ENCODE data around the gene ACO2. TPM values are rescaled to one million over a fixed set of nuclear protein-coding genes. Genes with fewer than 3 reads are reported as not detected.
A peak's percentile ranks its signal among the peaks of the same experiment; 100 is the strongest.

Gene ACO2
- total RNA-seq, 1 donor from 2014 or later, result 153 TPM

DNA sequence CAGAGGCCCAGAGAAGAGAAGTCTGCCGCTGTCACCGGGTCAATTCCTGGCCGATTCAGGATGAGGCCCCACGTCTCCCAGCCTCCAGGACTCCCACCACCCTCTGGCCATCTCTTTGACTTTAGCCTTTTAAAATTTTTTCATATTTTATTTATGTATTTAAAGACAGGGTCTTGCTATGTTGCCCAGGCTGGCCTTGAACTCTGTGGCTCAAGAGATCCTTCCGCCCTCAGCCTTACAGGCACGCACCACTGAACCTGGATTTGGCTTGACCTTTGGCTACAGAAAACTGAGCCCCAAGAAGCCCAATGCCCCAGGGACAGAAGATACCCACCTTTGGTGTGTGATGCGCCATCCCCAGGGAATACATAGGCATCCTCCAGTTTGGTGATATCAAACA, 71.4 kb downstream of the ACO2 start:
- DNase-seq, result no peak
- POLR2A ChIA-PET, result no interaction called here
- intact Hi-C loops (cut with micrococcal nuclease), result loop anchor here (5.0 kb wide), 1 partner anchor 402 kb away; no protein-coding TSS in a partner anchor
- CTCF ChIA-PET, result interaction anchor here (1.0 kb wide), 1 partner anchor 22 kb away, joined by 3 read pairs; no protein-coding TSS in a partner anchor
- Mint-ChIP-seq H3K27ac (peak overlapping the region; percentile 18), H3K9me3 (no peaks in the 10 kb centered on the region), H3K4me1 (peaks cover 40% of the 10 kb centered on the region), H3K4me3 (no peak overlapping the region), H3K27me3 (no peaks in the 10 kb centered on the region), H3K36me3 (ENCODE audit: low read depth) (peaks cover 33% of the 10 kb centered on the region)
- ATAC-seq (ENCODE audit: low read depth), result no peak
- TF ChIP-seq CTCF (IDR thresholded peaks at IDR 0.05), result no peak

DNA sequence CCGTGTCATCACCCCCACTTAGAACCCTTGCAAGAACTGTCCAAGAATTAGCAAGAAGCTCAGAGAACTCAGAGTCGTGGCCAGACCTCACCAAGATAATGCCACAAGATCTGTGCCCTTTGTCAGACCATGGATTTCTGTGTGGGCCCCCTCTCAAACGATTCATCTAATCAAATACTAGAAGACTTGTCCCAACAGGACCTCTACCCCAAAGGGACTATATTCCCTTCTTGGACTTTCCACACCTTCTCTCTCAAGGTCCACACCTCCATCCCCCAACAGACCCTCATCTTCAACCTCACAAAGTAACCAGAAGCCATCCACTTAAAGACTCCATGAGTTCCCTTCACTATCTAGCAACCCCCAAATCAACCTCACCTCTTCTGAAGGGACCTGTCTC, 72.6 kb downstream of the ACO2 start:
- ChIA-PET POLR2A (interaction anchor here (0.6 kb wide), 1 partner anchor 330 kb away, joined by 5 read pairs; no protein-coding TSS in a partner anchor), CTCF (interaction anchor here (2.0 kb wide), 1 partner anchor 9 kb away, joined by 4 read pairs; no protein-coding TSS in a partner anchor)
- peak overlapping the region; percentile 20 for H3K27ac Mint-ChIP-seq
- no peaks in the 10 kb centered on the region for H3K9me3 Mint-ChIP-seq
- no peak for TF ChIP-seq CTCF (IDR thresholded peaks at IDR 0.05)
- ATAC-seq (ENCODE audit: low read depth) (no peak), DNase-seq (no peak)
- intact Hi-C loops (cut with micrococcal nuclease), result loop anchor here (5.0 kb wide), 1 partner anchor 401 kb away; no protein-coding TSS in a partner anchor
- peak overlapping the region; percentile 16 for H3K4me3 Mint-ChIP-seq
- peaks cover 43% of the 10 kb centered on the region for H3K4me1 Mint-ChIP-seq
- H3K36me3 Mint-ChIP-seq (ENCODE audit: low read depth), result peaks cover 33% of the 10 kb centered on the region
- H3K27me3 Mint-ChIP-seq, result no peaks in the 10 kb centered on the region

DNA sequence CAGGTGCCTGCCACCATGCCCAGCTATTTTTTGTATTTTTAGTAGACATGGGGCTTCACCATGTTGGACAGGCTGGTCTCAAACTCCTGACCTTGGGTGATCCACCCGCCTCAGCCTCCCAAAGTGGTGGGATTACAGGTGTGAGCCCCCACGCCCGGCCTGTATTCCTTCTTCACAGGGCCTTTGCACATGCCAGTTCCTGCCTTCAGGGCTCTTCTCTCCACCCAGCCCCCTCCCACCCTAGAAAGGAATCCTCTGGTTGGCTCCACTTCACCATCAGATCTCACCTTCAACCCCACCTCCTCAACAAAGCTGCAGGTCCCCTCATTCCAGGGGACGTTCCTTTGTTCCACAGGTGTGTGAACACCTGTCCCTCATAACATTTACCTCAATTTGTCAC, 73.3 kb downstream of the ACO2 start:
- Mint-ChIP-seq H3K36me3 (ENCODE audit: low read depth) (peaks cover 29% of the 10 kb centered on the region), H3K4me1 (peaks cover 43% of the 10 kb centered on the region), H3K9me3 (no peaks in the 10 kb centered on the region), H3K27me3 (no peaks in the 10 kb centered on the region), H3K4me3 (peak overlapping the region; percentile 96), H3K27ac (peak overlapping the region; percentile 70)
- ATAC-seq (ENCODE audit: low read depth), result no peak
- no peak for TF ChIP-seq CTCF (IDR thresholded peaks at IDR 0.05)
- ChIA-PET POLR2A (interaction anchor here (0.6 to 2.4 kb wide), 2 partner anchors 78 to 330 kb away, joined by 5 to 19 read pairs; partner anchors contain the start of genes DESI1 and XRCC6), CTCF (interaction anchor here (2.0 kb wide), 1 partner anchor 10 kb away, joined by 4 read pairs; no protein-coding TSS in a partner anchor)
- no peak for DNase-seq
- intact Hi-C loops (cut with micrococcal nuclease), result loop anchor here (5.0 kb wide), 1 partner anchor 400 kb away; no protein-coding TSS in a partner anchor

DNA sequence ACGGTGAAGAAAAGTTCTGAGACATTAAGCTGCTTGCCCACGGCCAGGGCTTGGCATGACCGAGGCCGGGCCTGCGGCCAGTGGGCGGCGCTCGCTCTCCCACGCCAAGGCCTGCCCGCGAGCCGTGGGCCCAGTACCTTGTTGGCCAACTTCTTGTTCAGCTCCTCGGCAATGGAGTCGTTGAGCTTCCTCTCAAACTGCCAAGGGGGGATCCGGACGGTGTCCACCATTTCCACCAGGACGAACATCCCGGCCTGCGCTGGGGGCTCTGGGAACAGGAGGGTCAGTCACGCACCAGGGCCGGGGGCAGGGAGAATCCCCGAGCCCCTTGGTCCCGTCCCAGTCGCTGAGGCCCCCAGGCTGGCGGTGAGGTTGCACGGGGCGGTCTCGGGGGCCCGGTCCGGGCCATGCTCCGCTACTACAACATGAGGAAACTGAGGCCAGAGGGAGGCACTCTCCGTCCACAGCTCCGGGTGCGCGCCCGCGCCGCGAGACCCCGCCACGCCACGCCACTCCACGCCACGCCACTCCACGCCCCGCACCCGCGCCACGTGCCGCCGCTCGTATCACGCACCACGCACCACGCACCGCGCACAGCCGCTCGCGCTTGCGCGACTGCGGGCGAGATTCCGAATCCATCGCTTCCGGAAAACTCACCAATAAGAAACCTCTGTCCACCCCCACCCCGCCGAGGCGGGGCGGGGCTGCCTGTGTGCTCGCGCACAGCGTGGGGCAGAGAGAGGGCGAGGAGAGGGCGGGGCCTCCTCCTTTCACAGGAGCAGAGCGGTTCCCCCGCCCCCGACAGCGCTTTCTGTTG, 75.1 kb downstream of the ACO2 start, which contains the start of gene POLR3H:
Gene POLR3H (minus strand): TSS at position 617 of the 817 bp plus-strand sequence. CDS start 369 bp downstream, at position 248.
- intact Hi-C loops (cut with micrococcal nuclease), result loop anchor here (1.0 to 5.0 kb wide), 6 partner anchors 46 to 398 kb away; partner anchors contain the start of genes ACO2, DESI1, RANGAP1 and TEF
- no peak for TF ChIP-seq CTCF (IDR thresholded peaks at IDR 0.05)
- Mint-ChIP-seq H3K27me3 (no peaks in the 10 kb centered on the region), H3K36me3 (ENCODE audit: low read depth) (peaks cover 18% of the 10 kb centered on the region), H3K27ac (peak within 1 kb of the TSS; percentile 86), H3K9me3 (no peaks in the 10 kb centered on the region), H3K4me3 (peak within 1 kb of the TSS; percentile 96), H3K4me1 (peaks cover 43% of the 10 kb centered on the region)
- POLR2A ChIA-PET, result interaction anchor here (1.0 to 2.4 kb wide), 7 partner anchors 46 to 258 kb away, joined by 4 to 20 read pairs (median 10); partner anchors contain the start of genes ACO2, DESI1, PHF5A and PMM1
- ATAC-seq (ENCODE audit: low read depth) (peak; percentile 99), DNase-seq (peak; percentile 93)
- CTCF ChIA-PET, result interaction anchor here (0.9 to 1.2 kb wide), 4 partner anchors 46 to 133 kb away, joined by 3 to 9 read pairs (median 4); partner anchors contain the start of genes DESI1, PMM1 and XRCC6
